HepG2 (cell line): ENCODE measurements around the gene FRAS1. TPM values are rescaled to one million over a fixed set of nuclear protein-coding genes. Genes with fewer than 3 reads are reported as not detected.

ENCODE experiments used
- BATF2 ChIP-seq: sonication (generic); formaldehyde crosslinking; IDR thresholded peaks from 2 replicates; pipeline ENCODE4 v1.8.0; 2022; ENCODE audit warnings: mild to moderate bottlenecking, missing genetic modification reagents, moderate library complexity
- CBFB ChIP-seq: sonication (generic); formaldehyde crosslinking; IDR thresholded peaks from 2 replicates; pipeline ENCODE4 v1.4.0; 2020; ENCODE audit warnings: missing genetic modification reagents
- GTF3A ChIP-seq: sonication (generic); formaldehyde crosslinking; conservative IDR thresholded peaks from 2 replicates; pipeline ENCODE4 v1.4.0; 2020; ENCODE audit warnings: mild to moderate bottlenecking, missing genetic modification reagents
- HMG20B ChIP-seq: conservative IDR thresholded peaks from 2 replicates; pipeline ENCODE4 v1.6.1; 2016; ENCODE audit warnings: missing genetic modification reagents, missing compliant biosample characterization
- HNRNPL ChIP-seq: fragments of 200-400 bp; formaldehyde crosslinking; IDR thresholded peaks from 2 replicates; pipeline ENCODE4 v1.6.1; 2017; ENCODE audit warnings: mild to moderate bottlenecking, low read depth, low read length
- HNRNPLL ChIP-seq: fragments of 200-400 bp; formaldehyde crosslinking; IDR thresholded peaks from 2 replicates; pipeline ENCODE4 v1.6.1; 2017; ENCODE audit warnings: mild to moderate bottlenecking, low read depth, low read length; ENCODE audit not compliant: poor library complexity, severe bottlenecking
- KAT7 ChIP-seq: IDR thresholded peaks from 2 replicates; pipeline ENCODE4 v1.6.1; 2018; ENCODE audit warnings: borderline replicate concordance, missing compliant biosample characterization
- NFYC ChIP-seq: IDR thresholded peaks from 2 replicates; pipeline ENCODE4 v1.6.1; 2016; ENCODE audit warnings: missing genetic modification reagents, missing compliant biosample characterization
- PITX1 ChIP-seq: sonication (generic); formaldehyde crosslinking; IDR thresholded peaks from 2 replicates; pipeline ENCODE4 v1.5.1; 2020; ENCODE audit warnings: mild to moderate bottlenecking, missing genetic modification reagents
- SATB2 ChIP-seq: sonication (generic); formaldehyde crosslinking; IDR thresholded peaks from 2 replicates; pipeline ENCODE4 v1.5.0; 2020; ENCODE audit warnings: missing genetic modification reagents
- YY1 ChIP-seq: IDR thresholded peaks from 2 replicates; pipeline ENCODE4 v1.6.1; 2011; ENCODE audit warnings: low read length, low read depth, moderate library complexity, mild to moderate bottlenecking; ENCODE audit not compliant: insufficient read depth, insufficient replicate concordance
- ZC3H4 ChIP-seq: sonication (generic); formaldehyde crosslinking; IDR thresholded peaks from 2 replicates; pipeline ENCODE4 v1.4.0; 2020; ENCODE audit warnings: missing genetic modification reagents, borderline replicate concordance
- ZNF121 ChIP-seq: sonication (generic); formaldehyde crosslinking; IDR thresholded peaks from 2 replicates; pipeline ENCODE4 v1.5.0; 2020; ENCODE audit warnings: mild to moderate bottlenecking, missing genetic modification reagents
- ZNF143 ChIP-seq: sonication (generic); formaldehyde crosslinking; IDR thresholded peaks from 2 replicates; pipeline ENCODE4 v1.4.0; 2020; ENCODE audit warnings: missing genetic modification reagents
- ZNF280D ChIP-seq: sonication (generic); formaldehyde crosslinking; IDR thresholded peaks from 2 replicates; pipeline ENCODE4 v1.5.1; 2020; ENCODE audit warnings: mild to moderate bottlenecking, missing genetic modification reagents
- ZNF556 ChIP-seq: sonication (generic); formaldehyde crosslinking; IDR thresholded peaks from 2 replicates; pipeline ENCODE4 v1.4.0; 2020; ENCODE audit warnings: mild to moderate bottlenecking, missing genetic modification reagents, borderline replicate concordance
- ZNF703 ChIP-seq: sonication (generic); formaldehyde crosslinking; IDR thresholded peaks from 2 replicates; pipeline ENCODE4 v1.5.1; 2020; ENCODE audit warnings: missing genetic modification reagents, mild to moderate bottlenecking, moderate library complexity, borderline replicate concordance
- ZNF746 ChIP-seq: sonication (generic); formaldehyde crosslinking; IDR thresholded peaks from 2 replicates; pipeline ENCODE4 v1.8.0; 2022; ENCODE audit warnings: mild to moderate bottlenecking, missing genetic modification reagents
- ZNF780A ChIP-seq: sonication (generic); formaldehyde crosslinking; IDR thresholded peaks from 2 replicates; pipeline ENCODE4 v1.8.0; 2022; ENCODE audit warnings: mild to moderate bottlenecking, missing genetic modification reagents, moderate library complexity
- ZNF781 ChIP-seq: sonication (generic); formaldehyde crosslinking; IDR thresholded peaks from 2 replicates; pipeline ENCODE4 v1.5.1; 2020; ENCODE audit warnings: borderline replicate concordance, mild to moderate bottlenecking, missing genetic modification reagents; ENCODE audit errors: not compliant biosample characterization
- ZSCAN29 ChIP-seq: sonication (generic); formaldehyde crosslinking; conservative IDR thresholded peaks from 2 replicates; pipeline ENCODE4 v1.4.0; 2020; ENCODE audit warnings: mild to moderate bottlenecking, missing genetic modification reagents
- polyA plus RNA-seq, 8 experiments: library from polyadenylated mRNA; depleted of rRNA in 3 of 8; stranded (reverse) in 7 of 8; unstranded in 1 of 8; fragments of >200 nt; fragmentation: Illumina TruSeq in 4 of 8; extraction: Trizol in 4 of 8; gene quantifications; 2 replicates each; pipeline versions ENCODE4 v1.2.1 to v1.2.3, GENCODE V29; 2011 to 2016; ENCODE audit warnings: low read depth in 4 of 8, missing spikeins in 1 of 8, mixed read lengths in 1 of 8; ENCODE audit not compliant: insufficient read depth in 1 of 8
- total RNA-seq, 5 experiments: library from RNA; depleted of rRNA; stranded (reverse); fragments of >200 nt; fragmentation: Illumina TruSeq; extraction: Trizol; gene quantifications; 2 replicates each; pipeline ENCODE4 v1.2.3, GENCODE V29; 2016; ENCODE audit warnings: low read depth in 1 of 5
- TF ChIP-seq, protein P1 (sequence below): IDR thresholded peaks from 2 replicates; pipeline ENCODE4 v1.6.1; 2016; ENCODE audit warnings: low read depth
- TF ChIP-seq, protein P2 (sequence below): sonication (generic); formaldehyde crosslinking; IDR thresholded peaks from 2 replicates; pipeline ENCODE4 v1.4.0; 2020; ENCODE audit warnings: missing genetic modification reagents

Gene FRAS1
- total and polyA plus RNA-seq, 2 of the 13 experiments (the other 11 are each of a cell fraction or from before 2014, with no cell fraction given) = 22.5 to 31.6 TPM

GRCh38 chr4:78056265-78057129, 626 bp upstream of the FRAS1 start (continued):
- no peak for TF ChIP-seq ZNF280D (CRISPR knock-in tag)
- TF ChIP-seq SATB2 (CRISPR knock-in tag) = no peak
- no peak for TF ChIP-seq HNRNPLL
- TF ChIP-seq ZNF746 (CRISPR knock-in tag) = peak; percentile 41
- no peak for TF ChIP-seq GTF3A (CRISPR knock-in tag)
- no peak for TF ChIP-seq YY1
- peak; percentile 86 for TF ChIP-seq CBFB
- TF ChIP-seq, protein P1, sequence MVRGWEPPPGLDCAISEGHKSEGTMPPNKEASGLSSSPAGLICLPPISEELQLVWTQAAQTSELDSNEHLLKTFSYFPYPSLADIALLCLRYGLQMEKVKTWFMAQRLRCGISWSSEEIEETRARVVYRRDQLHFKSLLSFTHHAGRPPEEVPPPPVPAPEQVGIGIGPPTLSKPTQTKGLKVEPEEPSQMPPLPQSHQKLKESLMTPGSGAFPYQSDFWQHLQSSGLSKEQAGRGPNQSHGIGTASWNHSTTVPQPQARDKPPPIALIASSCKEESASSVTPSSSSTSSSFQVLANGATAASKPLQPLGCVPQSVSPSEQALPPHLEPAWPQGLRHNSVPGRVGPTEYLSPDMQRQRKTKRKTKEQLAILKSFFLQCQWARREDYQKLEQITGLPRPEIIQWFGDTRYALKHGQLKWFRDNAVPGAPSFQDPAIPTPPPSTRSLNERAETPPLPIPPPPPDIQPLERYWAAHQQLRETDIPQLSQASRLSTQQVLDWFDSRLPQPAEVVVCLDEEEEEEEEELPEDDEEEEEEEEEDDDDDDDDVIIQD (CRISPR knock-in tag) = 0 out of 2 replicates have a peak, but pooled peaks have one; percentile 13
- TF ChIP-seq, protein P2, sequence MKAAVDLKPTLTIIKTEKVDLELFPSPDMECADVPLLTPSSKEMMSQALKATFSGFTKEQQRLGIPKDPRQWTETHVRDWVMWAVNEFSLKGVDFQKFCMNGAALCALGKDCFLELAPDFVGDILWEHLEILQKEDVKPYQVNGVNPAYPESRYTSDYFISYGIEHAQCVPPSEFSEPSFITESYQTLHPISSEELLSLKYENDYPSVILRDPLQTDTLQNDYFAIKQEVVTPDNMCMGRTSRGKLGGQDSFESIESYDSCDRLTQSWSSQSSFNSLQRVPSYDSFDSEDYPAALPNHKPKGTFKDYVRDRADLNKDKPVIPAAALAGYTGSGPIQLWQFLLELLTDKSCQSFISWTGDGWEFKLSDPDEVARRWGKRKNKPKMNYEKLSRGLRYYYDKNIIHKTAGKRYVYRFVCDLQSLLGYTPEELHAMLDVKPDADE = no peak
- TF ChIP-seq HNRNPL = 0 out of 2 replicates have a peak, but pooled peaks have one; percentile 63
- TF ChIP-seq KAT7 (CRISPR knock-in tag) = no peak
- TF ChIP-seq ZNF780A = 0 out of 2 replicates have a peak, but pooled peaks have one; percentile 23
- TF ChIP-seq ZC3H4 (CRISPR knock-in tag) = peak; percentile 34; the same call in 1 of the 2 replicates
- no peak for TF ChIP-seq ZNF703
- no peak for TF ChIP-seq ZNF143 (CRISPR knock-in tag)
- no peak for TF ChIP-seq ZSCAN29 (CRISPR knock-in tag)
- no peak for TF ChIP-seq ZNF121 (CRISPR knock-in tag)
- no peak; the same call in 1 of the 2 replicates for TF ChIP-seq PITX1 (CRISPR knock-in tag)
- TF ChIP-seq ZNF781 = no peak
- TF ChIP-seq BATF2 = no peak; the same call in 1 of the 2 replicates
- no peak for TF ChIP-seq NFYC (CRISPR knock-in tag)
- TF ChIP-seq HMG20B = no peak
- no peak for TF ChIP-seq ZNF556 (CRISPR knock-in tag)
